NCI-H446 (cell line): ENCODE measurements around the gene BTBD8.
"Not testable (repeated sequence)": the region's sequence is repeated elsewhere in the genome, so short reads cannot be mapped to it uniquely, and the experiment has no call there.

Experiments
- DNase-seq, 2 experiments: peaks; one replicate each; lab custom pipeline; 2025; lab: John Stamatoyannopoulos, UW

The BTBD8 gene

GRCh38 chr1:92080128-92080985 lies at the start of gene BTBD8:
Gene BTBD8, plus strand, starts transcription at chr1:92080345. Its CDS starts 227 bp downstream, at chr1:92080572.
- DNase-seq = peak; percentile 39 to 70

- DNase-seq = peak in 1 of 2 experiments; percentile 15
These were observed 49.5 kb upstream of the BTBD8 start for GRCh38 chr1:92030656-92031107.

GRCh38 chr1:92031281-92032110 lies 48.6 kb upstream of the BTBD8 start:
- DNase-seq = no peak

GRCh38 chr1:92037400-92037799 lies 42.7 kb upstream of the BTBD8 start:
- no peak for DNase-seq

- no peak for DNase-seq
These were observed 41.3 kb upstream of the BTBD8 start for GRCh38 chr1:92038695-92039346.

GRCh38 chr1:92040971-92041370 lies 39.2 kb upstream of the BTBD8 start:
- no peak for DNase-seq

- no peak for DNase-seq
These were observed 36.5 kb upstream of the BTBD8 start for GRCh38 chr1:92043621-92044020.

GRCh38 chr1:92045766-92046495 lies 34.2 kb upstream of the BTBD8 start:
- DNase-seq = no peak

- DNase-seq = no peak
These were observed 28.2 kb upstream of the BTBD8 start for GRCh38 chr1:92051948-92052347.

GRCh38 chr1:92065042-92065441 lies 15.1 kb upstream of the BTBD8 start:
- DNase-seq = no peak

GRCh38 chr1:92066321-92066720 lies 13.8 kb upstream of the BTBD8 start:
- DNase-seq = no peak

GRCh38 chr1:92070892-92071291 lies 9.3 kb upstream of the BTBD8 start:
- no peak for DNase-seq

GRCh38 chr1:92074446-92074845 lies 5.7 kb upstream of the BTBD8 start:
- not testable (repeated sequence) for DNase-seq

GRCh38 chr1:92075311-92075710 lies 4.8 kb upstream of the BTBD8 start, which contains the start of gene SETSIP:
Gene SETSIP, minus strand, starts transcription at chr1:92075411. Its CDS starts 0 bp downstream, at chr1:92075411.
- no peak for DNase-seq

- DNase-seq = no peak
These were observed 3.8 kb upstream of the BTBD8 start for GRCh38 chr1:92076363-92076762.

GRCh38 chr1:92078077-92078476 lies 2.1 kb upstream of the BTBD8 start:
- DNase-seq = not testable (repeated sequence)

GRCh38 chr1:92079441-92079840 lies 704 bp upstream of the BTBD8 start:
- DNase-seq = no peak

- DNase-seq = no peak
These were observed 886 bp downstream of the BTBD8 start for GRCh38 chr1:92081031-92081430.

GRCh38 chr1:92084651-92085050 lies 4.5 kb downstream of the BTBD8 start:
- DNase-seq = no peak

- no peak for DNase-seq
These were observed 5.6 kb downstream of the BTBD8 start for GRCh38 chr1:92085727-92086126.

- no peak for DNase-seq
These were observed 7.4 kb downstream of the BTBD8 start for GRCh38 chr1:92087542-92087941.

GRCh38 chr1:92091625-92092024 lies 11.5 kb downstream of the BTBD8 start:
- DNase-seq = no peak
